GM19025 (cell line): ENCODE data around the gene GAGE10.
"Not testable (repeated sequence)": the region's sequence is repeated elsewhere in the genome, so short reads cannot be mapped to it uniquely, and the experiment has no call there.

Source experiments
- ATAC-seq: cut with Tn5 transposase; IDR thresholded peaks from one replicate; pipeline ENCODE4 v1.9.1; 2021; ENCODE audit warnings: mild to moderate bottlenecking, low read depth, moderate library complexity; ENCODE audit not compliant: unreplicated experiment

GAGE10 gene

GRCh38 chrX:49316085-49316484, 12.6 kb downstream of the GAGE10 start:
- no peak for ATAC-seq

DNA sequence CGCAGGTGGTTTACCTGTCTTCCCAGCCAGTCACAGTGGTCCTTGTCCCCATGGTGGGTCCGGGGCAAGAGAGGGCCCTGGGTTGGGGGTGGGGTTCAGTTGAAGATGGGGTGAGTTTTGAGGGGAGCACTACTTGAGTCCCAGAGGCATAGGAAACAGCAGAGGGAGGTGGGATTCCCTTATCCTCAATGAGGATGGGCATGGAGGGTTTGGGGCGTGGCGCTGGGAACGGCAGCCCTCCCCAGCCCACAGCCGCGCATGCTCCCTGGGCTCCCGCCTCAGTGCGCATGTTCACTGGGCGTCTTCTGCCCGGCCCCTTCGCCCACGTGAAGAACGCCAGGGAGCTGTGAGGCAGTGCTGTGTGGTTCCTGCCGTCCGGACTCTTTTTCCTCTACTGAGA, 18.3 kb downstream of the GAGE10 start, which contains the start of gene GAGE12J:
GAGE12J (plus strand) TSS at position 301 of the 400 bp plus-strand sequence. CDS start 1,157 bp downstream, outside the sequence.
- not testable (repeated sequence) for ATAC-seq

GRCh38 chrX:49322266-49322665, 18.8 kb downstream of the GAGE10 start:
- ATAC-seq, result not testable (repeated sequence)

DNA sequence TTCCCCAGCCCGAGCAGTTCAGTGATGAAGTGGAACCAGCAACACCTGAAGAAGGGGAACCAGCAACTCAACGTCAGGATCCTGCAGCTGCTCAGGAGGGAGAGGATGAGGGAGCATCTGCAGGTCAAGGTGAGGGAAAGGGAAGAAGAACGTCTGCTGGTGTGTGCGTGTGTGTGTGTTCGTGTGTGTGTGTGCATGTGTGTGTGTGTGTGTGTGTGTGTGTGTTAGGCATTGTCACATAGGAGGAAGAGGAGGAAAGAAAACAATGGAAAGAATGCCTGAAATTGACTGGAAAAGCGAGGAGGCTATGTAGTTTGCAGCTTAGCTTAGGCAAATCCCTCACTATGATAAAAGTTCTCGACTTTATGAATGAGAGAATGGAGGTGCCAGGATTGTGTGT, 20.3 kb downstream of the GAGE10 start:
- not testable (repeated sequence) for ATAC-seq

DNA sequence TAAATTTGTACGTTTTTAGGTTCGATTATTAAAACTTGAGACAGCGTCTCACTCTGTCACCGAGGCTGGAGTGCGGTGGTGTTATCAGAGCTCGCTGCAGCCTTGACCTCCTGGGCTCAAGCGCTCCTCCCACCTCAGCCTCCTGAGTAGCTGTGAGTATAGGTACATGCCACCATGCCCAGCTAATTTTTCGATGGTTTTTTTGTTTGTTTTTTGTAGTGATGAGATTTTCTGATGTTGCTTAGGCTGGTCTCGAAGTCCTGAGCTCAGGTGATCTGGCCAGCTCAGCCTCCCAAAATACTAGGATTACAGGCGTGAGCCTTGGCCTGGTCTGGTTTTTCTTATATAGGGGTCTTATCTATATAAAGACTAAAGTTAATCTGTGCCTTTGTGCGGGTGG, 27.0 kb downstream of the GAGE10 start:
- ATAC-seq, result not testable (repeated sequence)

DNA sequence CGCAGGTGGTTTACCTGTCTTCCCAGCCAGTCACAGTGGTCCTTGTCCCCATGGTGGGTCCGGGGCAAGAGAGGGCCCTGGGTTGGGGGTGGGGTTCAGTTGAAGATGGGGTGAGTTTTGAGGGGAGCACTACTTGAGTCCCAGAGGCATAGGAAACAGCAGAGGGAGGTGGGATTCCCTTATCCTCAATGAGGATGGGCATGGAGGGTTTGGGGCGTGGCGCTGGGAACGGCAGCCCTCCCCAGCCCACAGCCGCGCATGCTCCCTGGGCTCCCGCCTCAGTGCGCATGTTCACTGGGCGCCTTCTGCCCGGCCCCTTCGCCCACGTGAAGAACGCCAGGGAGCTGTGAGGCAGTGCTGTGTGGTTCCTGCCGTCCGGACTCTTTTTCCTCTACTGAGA, 27.8 kb downstream of the GAGE10 start, which contains the start of gene GAGE13:
GAGE13 (plus strand) TSS at position 301 of the 400 bp plus-strand sequence. CDS start 1,156 bp downstream, outside the sequence.
- ATAC-seq, result not testable (repeated sequence)

- not testable (repeated sequence) for ATAC-seq
Observed at GRCh38 chrX:49331841-49332240, 28.4 kb downstream of the GAGE10 start.

DNA sequence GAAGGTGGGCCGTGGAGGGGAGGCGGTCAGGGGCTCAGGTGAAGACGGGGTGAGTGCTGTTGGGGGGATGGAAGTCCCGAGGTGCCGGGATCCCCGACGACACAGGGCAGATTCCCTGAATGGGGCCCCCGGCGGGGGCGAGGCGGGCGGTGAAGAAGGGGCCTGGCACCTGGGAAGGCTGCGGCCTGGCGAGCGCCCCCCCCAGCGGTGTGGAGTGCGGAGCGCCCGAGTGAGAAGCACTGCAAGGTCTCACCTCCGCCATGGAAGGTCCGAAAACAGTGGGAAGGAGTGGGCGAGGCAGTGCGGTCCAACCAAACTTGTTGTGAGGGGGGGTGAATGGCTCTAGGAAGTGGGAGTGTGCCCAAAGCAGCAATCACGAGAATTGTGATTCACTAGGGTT, 38.0 kb downstream of the GAGE10 start:
- ATAC-seq, result not testable (repeated sequence)

DNA sequence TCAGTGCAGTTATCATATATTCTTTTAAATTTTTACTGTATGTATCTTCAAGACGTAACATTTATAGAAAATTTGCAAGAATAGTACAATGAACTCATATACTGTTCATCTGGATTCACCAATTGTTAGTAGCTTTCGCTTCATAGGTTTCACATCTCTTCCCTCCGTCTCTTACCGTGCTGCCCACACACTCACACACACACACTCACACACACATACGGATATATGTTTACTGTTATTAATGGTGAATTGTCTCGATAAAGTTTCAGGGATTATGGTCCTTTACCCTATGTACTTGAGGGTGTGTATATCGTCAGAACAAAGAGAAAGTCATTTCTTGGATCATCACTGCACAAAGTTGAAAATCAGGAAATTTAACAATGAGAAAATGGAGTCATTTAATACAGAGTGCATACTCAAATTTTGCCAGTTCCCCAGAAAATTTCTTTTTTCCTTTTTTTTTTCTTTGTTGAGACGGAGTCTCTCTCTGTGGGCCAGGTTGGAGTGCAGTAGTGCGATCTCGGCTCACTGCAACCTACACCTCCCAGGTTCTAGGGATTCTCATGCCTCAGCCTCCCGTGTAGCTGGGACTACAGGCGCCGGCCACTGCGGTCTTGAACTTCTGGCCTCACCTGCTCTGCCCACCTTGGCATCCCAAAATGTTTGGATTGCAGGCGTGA, 41.2 kb downstream of the GAGE10 start:
- not testable (repeated sequence) for ATAC-seq

DNA sequence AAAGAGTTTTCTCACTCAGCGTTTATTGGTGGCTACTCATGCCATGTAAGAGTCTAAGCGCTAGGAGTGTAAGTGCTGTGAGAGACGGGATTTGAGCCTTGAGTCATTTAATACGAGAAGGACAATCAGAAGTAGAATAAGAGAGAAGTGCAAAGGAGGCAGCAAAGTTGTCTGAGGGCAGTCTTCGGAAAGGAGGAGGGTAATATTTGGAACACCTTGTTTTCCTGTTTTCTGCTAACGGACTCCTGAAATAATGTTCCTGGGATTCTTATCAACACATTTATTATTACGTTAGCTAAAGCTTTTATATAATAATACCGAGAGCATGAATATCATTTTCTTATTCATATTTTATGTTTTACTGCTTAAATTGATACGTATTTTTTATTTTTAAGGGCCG, 42.0 kb downstream of the GAGE10 start:
- ATAC-seq, result not testable (repeated sequence)

- not testable (repeated sequence) for ATAC-seq
Observed at GRCh38 chrX:49346150-49346549, 42.7 kb downstream of the GAGE10 start.
